Effector memory CD4-positive, alpha-beta T cell (primary cell): Measurements from ENCODE around the gene ACVR1C.

Source experiments
- DNase-seq, 3 donors: peaks; one replicate each; pipeline ENCODE4 v3.0.0-alpha.2; 2020
- H3K27ac ChIP-seq: 2 replicates; pipeline ENCODE4 v1.7.0; 2013; ENCODE audit warnings: mild to moderate bottlenecking, low read length, moderate library complexity; ENCODE audit not compliant: insufficient read depth, poor library complexity, severe bottlenecking
- H3K27me3 ChIP-seq: replicated peaks from 2 replicates; pipeline ENCODE4 v1.7.0; 2013; ENCODE audit warnings: mild to moderate bottlenecking, low read length; ENCODE audit not compliant: insufficient read depth, control insufficient read depth, poor library complexity, severe bottlenecking
- H3K36me3 ChIP-seq: 2 replicates; pipeline ENCODE4 v1.7.0; 2013; ENCODE audit warnings: mild to moderate bottlenecking, low read length, moderate library complexity; ENCODE audit not compliant: control insufficient read depth, insufficient read depth
- H3K4me1 ChIP-seq: 2 replicates; pipeline ENCODE4 v1.7.0; 2013; ENCODE audit warnings: low read length, mild to moderate bottlenecking; ENCODE audit not compliant: control insufficient read depth, insufficient read depth, poor library complexity, severe bottlenecking
- H3K4me3 ChIP-seq: 2 replicates; pipeline ENCODE4 v1.7.0; 2013; ENCODE audit warnings: low read length, low read depth, mild to moderate bottlenecking; ENCODE audit not compliant: insufficient read depth, poor library complexity, severe bottlenecking
- H3K9me3 ChIP-seq: 2 replicates; pipeline ENCODE4 v1.7.0; 2013; ENCODE audit warnings: mild to moderate bottlenecking, low read length, moderate library complexity; ENCODE audit not compliant: control insufficient read depth

Gene ACVR1C

DNA sequence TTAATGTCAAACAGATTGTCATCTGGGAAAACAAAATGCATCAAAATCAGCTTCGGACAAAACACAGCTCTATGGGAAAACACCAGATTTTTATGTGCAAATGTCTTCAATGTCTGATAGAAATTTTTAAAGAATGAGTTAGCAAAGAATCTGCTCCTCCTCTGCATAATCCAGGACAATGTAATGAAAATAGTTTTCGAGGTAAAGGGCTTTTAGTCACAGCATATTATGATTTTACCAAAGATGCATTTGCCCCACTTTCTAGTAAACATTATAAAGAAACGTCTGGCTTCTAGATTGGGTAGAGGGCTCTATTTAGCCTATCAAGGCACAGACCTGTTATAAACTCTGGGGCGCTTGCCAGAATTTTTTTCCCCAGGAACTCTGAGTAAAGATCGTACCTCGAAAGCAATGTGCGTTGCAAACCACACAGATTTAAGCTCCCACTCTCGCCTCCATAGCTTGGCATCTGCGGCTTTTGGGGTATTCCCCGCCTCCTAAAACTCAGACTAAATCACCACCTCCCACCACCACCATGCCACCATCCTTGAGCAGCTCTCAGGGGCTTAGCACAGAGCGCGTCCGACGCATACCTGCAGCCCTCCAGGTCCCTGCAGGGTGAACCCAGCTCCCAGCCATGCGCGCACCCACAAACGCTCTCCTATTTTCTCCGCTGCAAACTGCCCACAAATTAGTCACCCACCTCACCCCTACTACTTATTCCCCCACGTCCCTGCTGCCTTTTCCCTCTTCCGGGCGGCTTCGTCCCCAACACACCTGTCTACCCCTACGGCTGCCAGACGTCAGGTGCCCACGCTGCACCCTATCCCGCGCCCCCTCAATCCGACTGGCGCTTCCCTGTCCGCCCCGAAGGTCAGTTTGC is 829 bp downstream of the ACVR1C start:
- Histone ChIP-seq H3K27me3 (no peaks in the 10 kb centered on the region), H3K4me1 (peaks cover 12% of the 10 kb centered on the region), H3K27ac (peak overlapping the region; percentile 64), H3K9me3 (no peaks in the 10 kb centered on the region), H3K4me3 (peak overlapping the region; percentile 97), H3K36me3 (no peaks in the 10 kb centered on the region)
- peak; percentile 12 to 19 (median 13) for DNase-seq

DNA sequence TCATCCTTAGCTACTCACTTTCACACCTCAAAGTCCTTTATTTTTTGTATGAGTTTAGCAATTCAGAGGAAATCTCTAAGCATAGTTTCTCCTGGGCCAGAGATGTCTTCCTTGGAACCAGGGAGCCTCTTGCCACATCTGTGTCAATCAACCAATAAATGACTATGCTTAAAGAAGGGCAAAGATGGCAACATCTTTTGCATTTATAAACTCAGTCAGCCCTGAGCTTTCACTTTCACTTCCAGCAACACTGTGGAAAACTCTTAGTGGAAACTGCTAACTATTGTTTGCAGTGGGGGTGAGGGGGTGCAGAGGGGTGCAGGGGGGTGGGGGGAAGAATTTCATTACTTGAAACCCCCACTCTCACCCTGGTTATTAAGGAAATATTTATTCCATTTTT is 3.4 kb downstream of the ACVR1C start:
- Histone ChIP-seq H3K4me1 (peaks cover 12% of the 10 kb centered on the region), H3K27me3 (no peaks in the 10 kb centered on the region), H3K27ac (peak overlapping the region; percentile 6), H3K9me3 (no peaks in the 10 kb centered on the region), H3K36me3 (no peaks in the 10 kb centered on the region), H3K4me3 (no peak overlapping the region)
- no peak for DNase-seq

DNA sequence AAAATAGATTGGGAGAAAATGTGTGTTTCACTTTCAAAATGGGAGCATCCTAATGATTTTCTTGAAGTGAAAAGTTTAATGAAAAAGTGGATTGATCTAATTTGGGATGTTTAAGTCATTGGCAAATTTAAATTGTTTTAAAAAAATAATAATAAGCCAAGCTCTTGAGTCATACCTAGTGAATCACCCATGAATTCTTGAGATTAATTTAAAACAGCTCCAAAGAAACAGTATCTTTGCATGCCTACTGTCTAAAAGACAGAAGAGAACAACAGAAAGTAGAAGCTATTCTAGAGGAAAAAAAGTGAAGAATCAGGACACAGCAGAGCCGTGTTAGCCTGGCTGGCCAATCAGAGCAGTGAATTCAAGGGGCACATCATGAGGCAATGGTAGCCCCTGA is 7.7 kb downstream of the ACVR1C start:
- Histone ChIP-seq H3K4me3 (no peak overlapping the region), H3K27ac (no peak overlapping the region), H3K27me3 (no peaks in the 10 kb centered on the region), H3K36me3 (no peaks in the 10 kb centered on the region), H3K9me3 (no peaks in the 10 kb centered on the region), H3K4me1 (peaks cover 4% of the 10 kb centered on the region)
- DNase-seq, result no peak

DNA sequence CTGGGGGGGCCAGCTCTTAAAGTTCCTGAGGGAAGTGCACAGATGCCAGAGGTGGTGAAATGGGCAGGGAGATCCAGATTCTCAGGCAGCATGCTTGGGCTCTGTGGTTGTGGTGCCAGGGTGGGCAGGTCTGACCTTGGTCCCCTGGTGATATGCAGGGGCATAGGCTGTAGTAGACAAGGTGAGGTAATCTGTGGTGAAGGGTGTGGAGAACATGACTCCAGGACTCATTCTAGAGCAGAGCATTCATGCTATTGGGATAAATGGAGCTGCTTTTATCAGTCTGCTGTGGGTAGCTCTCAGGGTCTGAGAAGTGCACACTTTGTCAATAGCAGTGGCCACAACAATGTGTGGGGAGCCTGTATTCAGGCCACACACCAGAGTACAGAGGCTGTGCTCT is 16.9 kb downstream of the ACVR1C start:
- no peaks in the 10 kb centered on the region for H3K36me3 ChIP-seq
- DNase-seq, result no peak
- no peaks in the 10 kb centered on the region for H3K4me1 ChIP-seq
- no peak overlapping the region for H3K27ac ChIP-seq
- H3K27me3 ChIP-seq, result no peaks in the 10 kb centered on the region
- no peak overlapping the region for H3K4me3 ChIP-seq
- H3K9me3 ChIP-seq, result no peaks in the 10 kb centered on the region

DNA sequence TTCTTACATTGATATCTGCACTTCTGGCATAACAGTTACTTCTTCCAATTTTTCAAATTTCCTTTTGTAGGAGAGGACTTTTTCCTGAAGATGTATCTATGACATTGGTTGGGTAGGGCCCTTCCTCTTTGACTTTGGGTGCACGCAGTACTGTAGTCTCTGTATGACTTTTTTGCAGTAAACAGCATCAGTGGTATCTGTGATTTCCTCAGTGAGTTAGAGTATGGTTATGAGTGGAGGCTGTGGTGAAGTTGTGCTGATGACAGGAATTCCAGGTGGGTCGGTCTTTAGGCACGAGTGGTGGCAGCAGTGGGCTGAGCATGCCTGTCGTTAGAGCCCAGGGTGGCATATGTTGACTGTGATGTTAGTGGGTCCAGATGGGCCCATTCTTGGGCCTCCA is 17.6 kb downstream of the ACVR1C start:
- no peak overlapping the region for H3K4me3 ChIP-seq
- no peaks in the 10 kb centered on the region for H3K9me3 ChIP-seq
- H3K36me3 ChIP-seq, result no peaks in the 10 kb centered on the region
- H3K4me1 ChIP-seq, result no peaks in the 10 kb centered on the region
- no peak overlapping the region for H3K27ac ChIP-seq
- H3K27me3 ChIP-seq, result no peaks in the 10 kb centered on the region
- no peak for DNase-seq

DNA sequence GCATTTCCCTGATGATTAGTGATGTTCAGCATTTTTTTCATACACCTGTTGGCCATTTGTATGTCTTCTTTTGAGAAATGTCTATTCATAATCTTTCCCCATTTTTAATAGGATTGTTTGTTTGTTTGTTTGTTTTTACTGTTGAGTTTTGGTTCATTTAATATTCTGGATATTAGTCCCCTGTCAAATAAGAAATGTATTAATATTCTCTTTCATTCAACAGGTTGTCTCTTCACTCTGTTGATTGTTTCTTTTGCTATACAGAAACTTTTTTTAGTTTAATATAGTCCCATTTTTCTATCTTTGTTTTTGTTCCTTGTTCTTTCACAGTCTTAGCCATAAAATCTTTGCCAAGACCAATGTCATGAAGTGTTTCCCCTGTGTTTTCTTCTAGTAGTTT is 22.1 kb downstream of the ACVR1C start:
- H3K27ac ChIP-seq, result no peak overlapping the region

DNA sequence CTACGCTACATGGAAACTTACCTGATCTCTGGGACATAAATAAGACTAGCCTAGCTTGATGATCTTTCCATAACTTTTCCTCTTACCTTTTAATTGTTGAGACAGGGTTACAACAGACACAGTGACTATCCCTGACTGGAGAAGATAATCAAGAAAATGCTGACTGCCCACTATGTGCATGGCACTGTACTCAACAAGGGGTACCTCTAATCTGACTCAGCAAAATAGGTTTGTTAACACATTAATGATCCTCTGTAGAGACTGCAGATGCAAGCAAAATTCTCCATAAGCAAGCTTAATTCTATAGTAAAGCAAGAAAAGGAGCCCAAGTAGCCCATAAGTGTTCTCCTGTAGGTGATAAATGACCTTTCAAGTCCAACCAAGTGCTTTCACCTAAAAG is 25.5 kb downstream of the ACVR1C start:
- H3K36me3 ChIP-seq, result no peaks in the 10 kb centered on the region
- H3K9me3 ChIP-seq, result no peaks in the 10 kb centered on the region
- no peaks in the 10 kb centered on the region for H3K27me3 ChIP-seq
- H3K4me3 ChIP-seq, result no peak overlapping the region
- no peaks in the 10 kb centered on the region for H3K4me1 ChIP-seq
- H3K27ac ChIP-seq, result no peak overlapping the region
- no peak for DNase-seq

More for the DNA sequence above, 22.1 kb downstream of the ACVR1C start:
- DNase-seq, result no peak
- no peaks in the 10 kb centered on the region for H3K27me3 ChIP-seq
- H3K9me3 ChIP-seq, result no peaks in the 10 kb centered on the region
- H3K4me3 ChIP-seq, result no peak overlapping the region
- no peaks in the 10 kb centered on the region for H3K4me1 ChIP-seq
- no peaks in the 10 kb centered on the region for H3K36me3 ChIP-seq

DNA sequence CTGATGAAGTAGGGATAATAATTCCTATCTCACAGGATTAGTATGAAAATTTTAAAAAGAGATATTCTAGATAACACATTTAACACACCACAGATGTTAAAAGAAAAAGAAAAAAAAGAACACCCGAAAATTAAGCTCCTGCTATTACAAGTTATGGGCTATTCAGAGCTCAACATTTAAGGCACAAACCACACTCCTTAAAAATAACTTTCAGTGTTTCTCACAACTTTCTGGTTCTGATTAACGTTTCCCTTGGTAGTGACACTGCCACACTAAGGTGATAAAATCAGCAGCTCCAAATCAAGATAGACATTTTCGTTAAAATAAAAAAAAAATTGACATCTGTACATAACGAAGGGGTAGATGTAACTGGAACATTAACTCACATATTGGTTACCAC is 26.9 kb downstream of the ACVR1C start:
- no peaks in the 10 kb centered on the region for H3K36me3 ChIP-seq
- no peak for DNase-seq
- H3K9me3 ChIP-seq, result no peaks in the 10 kb centered on the region
- H3K27me3 ChIP-seq, result no peaks in the 10 kb centered on the region
- H3K4me1 ChIP-seq, result no peaks in the 10 kb centered on the region
- H3K27ac ChIP-seq, result no peak overlapping the region
- no peak overlapping the region for H3K4me3 ChIP-seq

DNA sequence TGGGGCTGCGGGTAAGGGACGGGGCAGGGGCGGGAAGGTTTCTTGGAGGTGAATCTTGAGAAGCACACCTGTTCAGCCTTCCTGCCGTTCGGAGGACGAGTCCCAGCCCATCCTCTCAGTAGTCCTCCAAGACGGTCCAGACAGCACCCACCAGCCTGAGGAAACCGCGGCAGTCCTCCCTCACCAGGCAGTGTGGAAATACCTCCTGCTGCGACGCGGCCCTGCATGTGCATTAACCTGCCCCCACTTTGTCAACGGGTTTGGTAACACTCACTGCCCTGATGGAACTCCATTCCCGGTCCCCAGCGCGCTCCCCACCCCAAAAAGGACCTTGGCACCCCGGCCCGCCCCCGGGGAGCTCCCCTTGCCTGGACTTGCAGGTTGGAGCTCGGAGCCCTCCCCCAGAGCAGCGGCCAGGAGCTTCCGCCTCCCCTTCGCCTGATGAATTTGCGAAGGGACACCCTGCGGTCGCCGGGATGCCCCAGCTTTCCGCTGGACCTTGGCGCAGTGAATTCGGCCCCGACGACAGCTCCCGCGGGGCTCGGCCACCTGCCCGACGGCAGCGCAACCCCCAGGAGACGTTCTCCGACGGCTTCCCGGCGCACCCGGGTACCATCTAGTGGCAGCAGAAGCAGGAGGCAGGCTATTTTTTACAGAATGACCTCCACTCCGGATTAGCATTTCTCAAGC is 31.5 kb downstream of the ACVR1C start:
- H3K27me3 ChIP-seq, result no peaks in the 10 kb centered on the region
- DNase-seq, result peak in 1 of 3 donors; percentile 24

DNA sequence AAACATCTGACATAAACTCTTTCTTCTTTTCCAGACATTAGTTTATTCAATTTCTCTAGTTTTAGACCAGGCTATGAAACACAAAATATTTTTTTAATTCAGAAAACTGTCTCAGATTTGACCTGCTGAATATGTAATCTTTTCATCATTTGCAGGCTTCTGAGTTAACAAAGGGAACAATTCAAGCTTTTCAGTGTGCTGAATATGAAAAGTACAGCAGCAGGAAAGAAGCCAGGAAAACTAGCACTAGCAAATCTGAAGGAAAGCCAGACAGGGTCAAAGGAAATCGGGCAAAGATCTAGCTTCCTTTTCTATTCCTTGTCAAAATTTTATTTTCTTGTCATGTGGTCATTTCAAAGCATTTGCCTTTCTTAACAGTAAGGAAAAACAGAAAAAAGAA is 35.3 kb downstream of the ACVR1C start:
- no peak for DNase-seq
- no peak overlapping the region for H3K27ac ChIP-seq
- no peaks in the 10 kb centered on the region for H3K4me1 ChIP-seq
- no peaks in the 10 kb centered on the region for H3K27me3 ChIP-seq
- no peaks in the 10 kb centered on the region for H3K9me3 ChIP-seq
- no peak overlapping the region for H3K4me3 ChIP-seq
- H3K36me3 ChIP-seq, result no peaks in the 10 kb centered on the region

More for the DNA sequence above, 31.5 kb downstream of the ACVR1C start:
- Histone ChIP-seq H3K27ac (no peak overlapping the region), H3K9me3 (no peaks in the 10 kb centered on the region), H3K4me3 (no peak overlapping the region), H3K36me3 (no peaks in the 10 kb centered on the region), H3K4me1 (no peaks in the 10 kb centered on the region)
